Brain microvascular endothelial cell (primary cell): Measurements from ENCODE around the gene LIMS2.

ENCODE experiments used
- DNase-seq: peaks from one replicate; pipeline ENCODE4 v3.0.0-alpha.2; 2020
- H3K27ac ChIP-seq: fragments of 250-450 bp; sonication (Bioruptor Pico); 2 replicates; pipeline ENCODE4 v1.5.1; 2020; ENCODE audit warnings: mild to moderate bottlenecking, moderate library complexity
- H3K27me3 ChIP-seq: fragments of 250-450 bp; sonication (Bioruptor Pico); replicated peaks from 2 replicates; pipeline ENCODE4 v1.5.1; 2020; ENCODE audit warnings: mild to moderate bottlenecking
- H3K36me3 ChIP-seq: fragments of 250-450 bp; sonication (Bioruptor Pico); replicated peaks from 2 replicates; pipeline ENCODE4 v1.5.1; 2020; ENCODE audit warnings: mild to moderate bottlenecking
- H3K4me3 ChIP-seq: 2 replicates; pipeline ENCODE4 v1.5.1; 2011; ENCODE audit warnings: low read depth, mild to moderate bottlenecking, control low read depth, low read length, moderate library complexity
- in situ Hi-C: cut with HindIII; loops from 2 replicates; pipeline ENCODE4 v1.10.0; 2017; ENCODE audit warnings: low sequenced_read_pairs, low pct_ligation_motif_present
- TF ChIP-seq, protein P1 (sequence below): IDR thresholded peaks from 2 replicates; pipeline ENCODE4 v1.5.1; 2011; ENCODE audit warnings: low read depth, mild to moderate bottlenecking, moderate library complexity, low read length, control low read depth, inconsistent platforms; ENCODE audit errors: missing control alignments

LIMS2 gene

GRCh38 chr2:127670055-127670956 is 5.0 kb downstream of the LIMS2 start:
- TF ChIP-seq, protein P1, sequence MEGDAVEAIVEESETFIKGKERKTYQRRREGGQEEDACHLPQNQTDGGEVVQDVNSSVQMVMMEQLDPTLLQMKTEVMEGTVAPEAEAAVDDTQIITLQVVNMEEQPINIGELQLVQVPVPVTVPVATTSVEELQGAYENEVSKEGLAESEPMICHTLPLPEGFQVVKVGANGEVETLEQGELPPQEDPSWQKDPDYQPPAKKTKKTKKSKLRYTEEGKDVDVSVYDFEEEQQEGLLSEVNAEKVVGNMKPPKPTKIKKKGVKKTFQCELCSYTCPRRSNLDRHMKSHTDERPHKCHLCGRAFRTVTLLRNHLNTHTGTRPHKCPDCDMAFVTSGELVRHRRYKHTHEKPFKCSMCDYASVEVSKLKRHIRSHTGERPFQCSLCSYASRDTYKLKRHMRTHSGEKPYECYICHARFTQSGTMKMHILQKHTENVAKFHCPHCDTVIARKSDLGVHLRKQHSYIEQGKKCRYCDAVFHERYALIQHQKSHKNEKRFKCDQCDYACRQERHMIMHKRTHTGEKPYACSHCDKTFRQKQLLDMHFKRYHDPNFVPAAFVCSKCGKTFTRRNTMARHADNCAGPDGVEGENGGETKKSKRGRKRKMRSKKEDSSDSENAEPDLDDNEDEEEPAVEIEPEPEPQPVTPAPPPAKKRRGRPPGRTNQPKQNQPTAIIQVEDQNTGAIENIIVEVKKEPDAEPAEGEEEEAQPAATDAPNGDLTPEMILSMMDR = no peak
- in situ Hi-C loops = no loop called here
- Histone ChIP-seq H3K27me3 (peaks cover 2% of the 10 kb centered on the region), H3K4me3 (no peak overlapping the region), H3K27ac (no peak overlapping the region), H3K36me3 (no peaks in the 10 kb centered on the region)
- no peak for DNase-seq

DNA sequence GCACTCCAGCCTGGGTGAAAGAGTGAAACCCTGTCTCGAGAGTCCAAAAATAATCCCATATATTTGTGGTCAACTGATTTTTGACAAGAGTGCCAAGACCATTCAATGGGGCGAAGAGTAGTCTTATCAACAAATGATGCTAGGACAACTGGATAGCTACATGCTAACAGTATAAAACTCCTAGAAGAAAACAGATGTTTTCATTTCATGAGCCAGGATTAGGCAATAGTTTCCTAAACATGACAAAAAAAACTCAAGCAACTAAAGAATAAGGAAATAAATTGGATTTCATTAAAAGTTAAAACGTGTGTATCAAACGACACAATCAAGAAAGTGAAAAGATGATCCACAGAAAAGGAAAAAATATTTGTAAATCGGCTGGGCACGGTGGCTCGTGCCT is 6.3 kb downstream of the LIMS2 start:
- in situ Hi-C loops = no loop called here
- Histone ChIP-seq H3K4me3 (no peak overlapping the region), H3K36me3 (no peaks in the 10 kb centered on the region), H3K27ac (no peak overlapping the region), H3K27me3 (peaks cover 5% of the 10 kb centered on the region)
- no peak for DNase-seq
- TF ChIP-seq, protein P1 = no peak

- TF ChIP-seq, protein P1 = no peak
- Histone ChIP-seq H3K27ac (no peak overlapping the region), H3K36me3 (no peaks in the 10 kb centered on the region), H3K27me3 (peaks cover 5% of the 10 kb centered on the region), H3K4me3 (no peak overlapping the region)
- DNase-seq = no peak
- in situ Hi-C loops = no loop called here
Measured at GRCh38 chr2:127665267-127665893, 9.9 kb downstream of the LIMS2 start.

DNA sequence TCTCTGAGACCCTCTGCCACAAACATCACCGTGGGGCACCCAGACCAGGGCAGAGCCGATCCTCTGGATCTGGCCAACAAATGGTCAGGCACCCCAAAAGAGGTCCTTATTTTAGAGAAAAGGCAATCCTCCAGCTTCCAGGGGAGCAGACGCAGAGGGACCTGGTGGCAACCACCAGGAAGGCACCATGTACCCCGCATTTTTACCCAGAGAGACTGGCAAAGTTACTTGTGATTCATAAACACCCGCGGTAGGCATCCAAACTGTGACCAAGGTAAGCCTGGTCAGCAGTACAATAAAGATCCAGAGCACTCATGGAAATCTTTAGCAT is 10.5 kb downstream of the LIMS2 start:
- H3K27ac ChIP-seq = no peak overlapping the region
- no peak overlapping the region for H3K4me3 ChIP-seq
- no peak for DNase-seq
- TF ChIP-seq, protein P1 = no peak
- peaks cover 5% of the 10 kb centered on the region for H3K27me3 ChIP-seq
- H3K36me3 ChIP-seq = no peaks in the 10 kb centered on the region
- in situ Hi-C loops = no loop called here

DNA sequence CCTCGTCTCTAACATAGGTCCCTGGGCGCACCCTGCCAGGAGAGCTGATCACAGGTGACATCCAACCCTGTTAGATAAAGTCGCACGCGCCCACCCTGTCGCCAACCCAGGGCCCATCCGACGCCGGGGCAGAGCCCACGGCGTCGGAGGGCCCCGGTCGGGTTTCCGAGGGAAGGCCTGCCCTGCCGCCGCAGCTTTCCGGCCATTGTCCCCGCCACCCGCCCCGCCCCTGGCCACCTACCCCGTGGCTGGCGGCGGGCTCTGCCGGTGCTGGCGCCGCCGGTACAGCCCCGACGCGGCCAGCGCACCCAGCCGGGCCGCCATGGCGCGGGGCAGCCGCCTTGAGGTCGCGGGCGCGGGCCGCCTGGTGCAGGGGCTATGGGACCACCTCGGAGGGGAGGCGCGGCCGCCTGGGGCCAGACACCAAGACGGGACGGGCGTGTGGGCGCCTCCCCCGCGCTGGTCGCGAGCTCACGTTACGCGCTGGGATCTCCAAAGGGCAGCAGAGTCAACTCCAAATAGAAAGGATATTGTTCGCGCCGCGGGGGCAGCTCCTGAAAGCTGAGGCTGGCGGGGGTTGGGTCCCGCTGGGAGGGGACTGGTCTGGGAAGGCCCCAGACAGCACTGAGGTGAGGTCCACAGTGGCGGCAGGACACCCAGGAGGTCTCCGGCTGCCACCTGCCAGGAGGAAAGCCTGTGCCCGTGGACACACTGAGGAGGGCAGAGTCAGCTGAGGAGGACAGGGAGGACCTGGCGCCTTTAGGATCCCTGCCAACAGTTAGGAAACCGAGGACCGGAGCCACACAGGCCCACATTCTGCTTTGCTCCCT is 11.1 kb downstream of the LIMS2 start:
- H3K4me3 ChIP-seq = peak overlapping the region; percentile 33
- no peaks in the 10 kb centered on the region for H3K36me3 ChIP-seq
- TF ChIP-seq, protein P1 = no peak
- no peak for DNase-seq
- in situ Hi-C loops = no loop called here
- H3K27ac ChIP-seq = no peak overlapping the region
- H3K27me3 ChIP-seq = peaks cover 5% of the 10 kb centered on the region
